Measurements from ENCODE around the gene GLT1D1.

GRCh38 chr12:128852026-128852698 is 1.1 kb upstream of the GLT1D1 start:
- TF ChIP-seq POLR2AphosphoS5 (IDR thresholded peaks at IDR 0.05; ENCODE audit: low read depth, low read length) (no peak), SIN3A (IDR thresholded peaks at IDR 0.05; ENCODE audit: borderline replicate concordance, insufficient read depth, low read length) (no peak), TAF1 (IDR thresholded peaks at IDR 0.05; ENCODE audit: borderline replicate concordance, insufficient read depth, low read length) (no peak), REST (IDR thresholded peaks at IDR 0.05; ENCODE audit: insufficient read depth in 1 of 2, low read depth in 2 of 2, low read length in 2 of 2) (no peak)

Measured in PFSK-1 (cell line).